B cell (primary cell): ENCODE results near the gene WNK1. TPM values are rescaled to one million over a fixed set of nuclear protein-coding genes. Genes with fewer than 3 reads are reported as not detected.

Experiments
- ATAC-seq: fragments of 200-7000 bp; cut with Tn5 transposase; one replicate; pipeline ENCODE4 v1.10.0; 2021; ENCODE audit warnings: low read depth, mild to moderate bottlenecking, moderate number of reproducible peaks, moderate library complexity
- CTCF ChIA-PET: fragments of 350-600 bp; sonication (Branson Sonifier 250); formaldehyde crosslinking; loops from one replicate; lab custom pipeline; 2021; ENCODE audit warnings: antibody characterized with exemption, inconsistent platforms; lab: Charles Lee
- POLR2A ChIA-PET: fragments of 350-600 bp; sonication (Branson Sonifier 250); formaldehyde crosslinking; loops from one replicate; lab custom pipeline; 2021; ENCODE audit warnings: antibody characterized with exemption; lab: Charles Lee
- DNase-seq: peaks from one replicate; pipeline ENCODE4 v3.0.0; 2013
- H2AFZ ChIP-seq: 2 replicates; pipeline ENCODE4 v1.6.1; 2012; ENCODE audit warnings: mild to moderate bottlenecking, low read depth, low read length; ENCODE audit not compliant: insufficient read depth, poor library complexity, severe bottlenecking
- H3K27ac ChIP-seq, 2 donors: 1 replicate in 1 of 2; 2 replicates in 1 of 2; pipeline ENCODE4 v1.5.1; 2012 to 2013; ENCODE audit warnings: low read length in 2 of 2, mild to moderate bottlenecking in 2 of 2, moderate library complexity in 1 of 2
- H3K27me3 ChIP-seq, 4 experiments: fragments of 200-600 bp in 1 of 4; sonication (generic) in 1 of 4; replicated peaks in 1 of 4; 1 replicate in 2 of 4; 2 replicates in 2 of 4; pipeline versions ENCODE4 v1.6.1 to v1.7.0; 2013 to 2016; ENCODE audit warnings: low read length in 3 of 4, mild to moderate bottlenecking in 2 of 4, mixed read lengths in 1 of 4, moderate library complexity in 1 of 4; ENCODE audit not compliant: insufficient read depth in 4 of 4, control insufficient read depth in 3 of 4; ENCODE audit errors: control extremely low read depth in 1 of 4
- H3K36me3 ChIP-seq, 2 experiments: replicated peaks in 1 of 2; 1 replicate in 1 of 2; 2 replicates in 1 of 2; pipeline versions ENCODE4 v1.6.1 to v1.7.1; 2013; ENCODE audit warnings: low read length in 1 of 2; ENCODE audit not compliant: insufficient read depth in 2 of 2, control insufficient read depth in 1 of 2; ENCODE audit errors: control extremely low read depth in 1 of 2, extremely low read depth in 1 of 2
- H3K4me1 ChIP-seq, 2 donors: fragments of 200-600 bp in 1 of 2; sonication (generic) in 1 of 2; 1 replicate in 1 of 2; 2 replicates in 1 of 2; pipeline versions ENCODE4 v1.5.1 to v1.6.1; 2013 to 2017; ENCODE audit warnings: low read length in 2 of 2; ENCODE audit not compliant: control insufficient read depth in 2 of 2, insufficient read depth in 2 of 2
- H3K4me2 ChIP-seq: replicated peaks from 2 replicates; pipeline ENCODE3; 2012; ENCODE audit warnings: mild to moderate bottlenecking, low read depth, low read length; ENCODE audit not compliant: poor library complexity, severe bottlenecking
- H3K4me3 ChIP-seq, 5 experiments: fragments of 200-600 bp in 1 of 5; sonication (generic) in 1 of 5; 1 replicate in 3 of 5; 2 replicates in 2 of 5; pipeline versions ENCODE4 v1.5.1 to v1.7.0; 2011 to 2016; ENCODE audit warnings: low read length in 4 of 5, mild to moderate bottlenecking in 4 of 5, low read depth in 2 of 5, control low read depth in 1 of 5, moderate library complexity in 1 of 5; ENCODE audit not compliant: insufficient read depth in 1 of 5; ENCODE audit errors: control extremely low read depth in 1 of 5, extremely low read depth in 1 of 5
- H3K79me2 ChIP-seq: fragments of 200-600 bp; sonication (generic); one replicate; pipeline ENCODE4 v1.6.0; 2016; ENCODE audit warnings: low read length; ENCODE audit not compliant: control insufficient read depth, insufficient read depth
- H3K9ac ChIP-seq: fragments of 200-600 bp; sonication (generic); 2 replicates; pipeline ENCODE4 v1.6.1; 2017; ENCODE audit warnings: mild to moderate bottlenecking, low read length, moderate library complexity
- H3K9me3 ChIP-seq, 3 donors: one replicate each; pipeline versions ENCODE4 v1.6.1 to v1.7.1; 2013; ENCODE audit warnings: low read length in 2 of 3; ENCODE audit not compliant: control insufficient read depth in 2 of 3, insufficient read depth in 1 of 3; ENCODE audit errors: control extremely low read depth in 1 of 3
- H4K20me1 ChIP-seq: 2 replicates; pipeline ENCODE4 v1.6.0; 2012; ENCODE audit warnings: mild to moderate bottlenecking, low read length; ENCODE audit not compliant: insufficient read depth, control insufficient read depth, poor library complexity, severe bottlenecking
- H3K27ac Mint-ChIP-seq: one replicate; pipeline ENCODE4 v1.8.0; 2021; ENCODE audit warnings: mixed read lengths
- H3K27me3 Mint-ChIP-seq: one replicate; pipeline ENCODE4 v1.8.0; 2021; ENCODE audit warnings: mixed read lengths
- H3K4me1 Mint-ChIP-seq: one replicate; pipeline ENCODE4 v1.8.0; 2021; ENCODE audit warnings: mixed read lengths
- H3K4me3 Mint-ChIP-seq: one replicate; pipeline ENCODE4 v1.8.0; 2021; ENCODE audit warnings: mixed read lengths
- H3K9me3 Mint-ChIP-seq: one replicate; pipeline ENCODE4 v1.8.0; 2022; ENCODE audit warnings: mixed read lengths; ENCODE audit not compliant: insufficient read depth
- EZH2 ChIP-seq: IDR thresholded peaks from 2 replicates; pipeline ENCODE4 v1.6.1; 2012; ENCODE audit warnings: borderline replicate concordance, low read depth, mild to moderate bottlenecking, moderate library complexity, low read length; ENCODE audit not compliant: insufficient read depth, poor library complexity, severe bottlenecking
- WGBS: methylation state at CpG from one replicate; pipeline ENCODE4 v1.1.5; 2013; ENCODE audit warnings: missing lambda C conversion rate; ENCODE audit not compliant: insufficient coverage; 5-methylcytosine and 5-hydroxymethylcytosine counted together
- intact Hi-C: fragments of 100-400 bp; cut with micrococcal nuclease; formaldehyde crosslinking; loops from one replicate; pipeline ENCODE4 v1.10.0; 2022
- polyA plus RNA-seq: library from polyadenylated mRNA; depleted of rRNA; stranded (reverse); fragments of >200 nt; gene quantifications from 2 replicates; pipeline ENCODE4 v1.2.3, GENCODE V29; 2012
- total RNA-seq, 2 donors: library from RNA; stranded (reverse); fragments of 120-200 nt in 1 of 2; gene quantifications; 1 replicate in 1 of 2; 2 replicates in 1 of 2; pipeline versions ENCODE4 v1.2.3 to v1.2.4, GENCODE V29; 2013 to 2022
- TF ChIP-seq, protein P1 (sequence below): fragments of 200-600 bp; IDR thresholded peaks from one replicate; pipeline ENCODE4 v1.8.0; 2022; ENCODE audit warnings: antibody characterized with exemption, mild to moderate bottlenecking

WNK1 gene
- total and polyA plus RNA-seq, 2 donors (not counting 1 experiment from before 2014, with no cell fraction given), result 43.9 to 188 TPM

GRCh38 chr12:759628-760027 is 7.2 kb downstream of the WNK1 start:
- no peak for ATAC-seq
- CTCF ChIA-PET, result interaction anchor here (1.4 kb wide), 1 partner anchor 54 kb away, joined by 5 read pairs; no protein-coding TSS in a partner anchor
- H3K27ac Mint-ChIP-seq, result no peak overlapping the region
- POLR2A ChIA-PET, result interaction anchor here (1.3 kb wide), 1 partner anchor 9 kb away, joined by 3 read pairs; no protein-coding TSS in a partner anchor
- Histone ChIP-seq H3K4me3 (no peak overlapping the region), H3K79me2 (peaks cover 99% of the 10 kb centered on the region), H2AFZ (no peak overlapping the region), H3K9me3 (no peaks in the 10 kb centered on the region), H3K9ac (no peak overlapping the region), H3K36me3 (peaks cover 0 to 5% of the 10 kb centered on the region in 2 experiments), H4K20me1 (peaks cover 57% of the 10 kb centered on the region), H3K27ac (no peak overlapping the region), H3K4me1 (peaks cover 12 to 31% of the 10 kb centered on the region in 2 donors), H3K27me3 (no peaks in the 10 kb centered on the region), H3K4me2 (no peak overlapping the region)
- intact Hi-C loops, result no loop called here
- 90% methylated on average over 1 of the region's 1 CpG for WGBS
- no peaks in the 10 kb centered on the region for H3K9me3 Mint-ChIP-seq
- no peak for TF ChIP-seq EZH2
- TF ChIP-seq, protein P1, sequence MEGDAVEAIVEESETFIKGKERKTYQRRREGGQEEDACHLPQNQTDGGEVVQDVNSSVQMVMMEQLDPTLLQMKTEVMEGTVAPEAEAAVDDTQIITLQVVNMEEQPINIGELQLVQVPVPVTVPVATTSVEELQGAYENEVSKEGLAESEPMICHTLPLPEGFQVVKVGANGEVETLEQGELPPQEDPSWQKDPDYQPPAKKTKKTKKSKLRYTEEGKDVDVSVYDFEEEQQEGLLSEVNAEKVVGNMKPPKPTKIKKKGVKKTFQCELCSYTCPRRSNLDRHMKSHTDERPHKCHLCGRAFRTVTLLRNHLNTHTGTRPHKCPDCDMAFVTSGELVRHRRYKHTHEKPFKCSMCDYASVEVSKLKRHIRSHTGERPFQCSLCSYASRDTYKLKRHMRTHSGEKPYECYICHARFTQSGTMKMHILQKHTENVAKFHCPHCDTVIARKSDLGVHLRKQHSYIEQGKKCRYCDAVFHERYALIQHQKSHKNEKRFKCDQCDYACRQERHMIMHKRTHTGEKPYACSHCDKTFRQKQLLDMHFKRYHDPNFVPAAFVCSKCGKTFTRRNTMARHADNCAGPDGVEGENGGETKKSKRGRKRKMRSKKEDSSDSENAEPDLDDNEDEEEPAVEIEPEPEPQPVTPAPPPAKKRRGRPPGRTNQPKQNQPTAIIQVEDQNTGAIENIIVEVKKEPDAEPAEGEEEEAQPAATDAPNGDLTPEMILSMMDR, result no peak
- peaks cover 60% of the 10 kb centered on the region for H3K4me1 Mint-ChIP-seq
- no peaks in the 10 kb centered on the region for H3K27me3 Mint-ChIP-seq
- no peak overlapping the region for H3K4me3 Mint-ChIP-seq
- no peak for DNase-seq

GRCh38 chr12:761256-761655 is 8.9 kb downstream of the WNK1 start:
- no peak overlapping the region for H3K9ac ChIP-seq
- H3K9me3 Mint-ChIP-seq, result no peaks in the 10 kb centered on the region
- no peak overlapping the region for H3K4me2 ChIP-seq
- ChIA-PET POLR2A (no interaction called here), CTCF (interaction anchor here (0.8 to 2.1 kb wide), 6 partner anchors 10 to 188 kb away, joined by 3 to 7 read pairs (median 5); no protein-coding TSS in a partner anchor)
- no peak overlapping the region for H3K27ac ChIP-seq
- H3K4me1 Mint-ChIP-seq, result peaks cover 50% of the 10 kb centered on the region
- H3K36me3 ChIP-seq, result peaks cover 0 to 5% of the 10 kb centered on the region in 2 experiments
- TF ChIP-seq EZH2, result no peak
- TF ChIP-seq, protein P1, result no peak
- intact Hi-C loops, result no loop called here
- H3K27me3 Mint-ChIP-seq, result no peaks in the 10 kb centered on the region
- H3K4me3 ChIP-seq, result no peak overlapping the region
- peaks cover 97% of the 10 kb centered on the region for H3K79me2 ChIP-seq
- H3K27ac Mint-ChIP-seq, result no peak overlapping the region
- H2AFZ ChIP-seq, result no peak overlapping the region
- ATAC-seq, result no peak
- peaks cover 6 to 20% of the 10 kb centered on the region in 2 donors for H3K4me1 ChIP-seq
- no peaks in the 10 kb centered on the region for H3K27me3 ChIP-seq
- no peak overlapping the region for H3K4me3 Mint-ChIP-seq
- H3K9me3 ChIP-seq, result no peaks in the 10 kb centered on the region
- no peak for DNase-seq
- no CpG with 5 or more reads among the region's 1 CpG for WGBS
- peaks cover 53% of the 10 kb centered on the region for H4K20me1 ChIP-seq
